HUDEP-2 (cell line): Measurements from ENCODE around the gene RBBP8NL.

Experiments
- DNase-seq, 76 experiments: peaks; one replicate each; lab custom pipeline; 2025; ENCODE audit not compliant: unreplicated experiment in 76 of 76; lab: John Stamatoyannopoulos, UW

RBBP8NL gene

GRCh38 chr20:62366370-62367135 is 60.8 kb downstream of the RBBP8NL start:
- DNase-seq: peak in 1 of 76 experiments; percentile 57

DNA sequence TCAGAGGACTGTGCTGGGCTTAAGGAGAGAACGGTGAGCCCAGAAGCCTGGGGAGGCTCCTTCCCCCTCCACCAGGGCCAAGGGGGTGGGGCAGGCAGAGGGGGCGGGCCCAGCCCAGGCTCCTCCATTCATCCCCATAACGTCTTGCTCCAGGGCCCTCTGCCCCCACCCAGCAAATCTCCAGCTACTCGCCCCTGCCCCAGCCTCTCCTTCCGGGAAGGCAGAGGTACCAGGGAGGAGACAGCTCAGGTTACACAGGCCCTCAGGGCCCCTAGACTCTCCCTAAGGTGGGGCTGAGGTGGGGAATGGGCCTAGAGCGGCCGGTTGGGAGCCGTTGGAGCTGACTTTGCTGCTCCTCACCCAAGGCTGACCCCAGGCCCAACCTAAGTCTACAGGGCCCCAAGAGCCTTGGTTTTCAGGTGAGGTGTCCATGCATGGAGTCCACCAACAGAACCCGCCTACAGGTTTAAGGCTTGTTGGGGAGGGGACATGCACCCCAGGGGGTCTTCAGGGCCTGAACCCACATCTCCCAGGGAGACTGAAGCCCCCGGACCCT is 61.4 kb downstream of the RBBP8NL start:
- peak in 17 of 76 experiments; percentile 11 to 51 (median 32) for DNase-seq

GRCh38 chr20:62364911-62365736 is 62.2 kb downstream of the RBBP8NL start:
- no peak for DNase-seq

- DNase-seq: no peak
Observed at GRCh38 chr20:62363920-62364851, 63.2 kb downstream of the RBBP8NL start.

DNA sequence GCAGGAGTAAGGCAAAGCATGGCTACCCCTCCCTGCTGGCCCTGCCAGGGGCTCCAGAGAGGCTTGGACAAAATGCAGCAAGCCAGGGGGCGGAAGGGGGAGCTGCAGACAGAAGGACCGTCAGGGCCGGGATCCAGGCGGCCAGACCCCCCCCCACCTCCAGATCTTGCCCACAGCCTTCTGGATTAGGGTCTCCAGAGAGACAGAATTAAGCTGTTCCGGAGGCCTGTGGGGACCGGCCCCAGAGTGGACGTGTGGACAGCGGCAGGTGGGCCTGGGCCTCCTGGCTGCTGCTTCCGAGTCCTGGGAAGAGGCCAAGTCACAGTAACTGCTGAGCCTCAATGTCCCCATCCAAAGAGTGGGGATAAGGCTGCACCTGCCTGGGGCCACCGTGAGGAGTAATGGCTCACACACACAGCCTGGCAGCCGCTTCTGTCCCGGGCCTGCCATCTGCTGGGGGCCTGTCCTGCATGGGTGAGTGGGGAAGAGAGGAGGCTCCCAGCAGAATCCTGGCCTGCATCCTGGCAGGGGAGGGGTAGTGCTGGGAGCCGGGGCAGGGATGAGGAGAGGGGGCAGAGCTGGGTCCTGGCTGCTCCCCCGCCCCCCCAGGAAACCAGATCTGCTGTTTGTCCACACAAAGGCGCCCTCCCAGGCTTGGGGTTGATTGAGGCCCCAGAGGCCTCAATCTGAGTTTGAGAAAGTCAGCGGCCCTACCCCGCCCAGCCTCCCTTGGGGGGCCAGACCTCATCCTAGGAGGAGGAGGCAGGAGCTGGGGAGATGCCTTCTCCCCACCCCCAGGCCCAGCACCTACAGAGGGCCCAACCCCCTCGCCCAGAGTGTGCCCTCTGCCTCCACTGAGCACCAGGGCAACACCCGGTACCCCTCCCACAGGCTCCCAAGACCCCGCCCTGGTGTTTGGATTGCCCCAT is 64.1 kb downstream of the RBBP8NL start:
- peak in 1 of 76 experiments; percentile 12 for DNase-seq

DNA sequence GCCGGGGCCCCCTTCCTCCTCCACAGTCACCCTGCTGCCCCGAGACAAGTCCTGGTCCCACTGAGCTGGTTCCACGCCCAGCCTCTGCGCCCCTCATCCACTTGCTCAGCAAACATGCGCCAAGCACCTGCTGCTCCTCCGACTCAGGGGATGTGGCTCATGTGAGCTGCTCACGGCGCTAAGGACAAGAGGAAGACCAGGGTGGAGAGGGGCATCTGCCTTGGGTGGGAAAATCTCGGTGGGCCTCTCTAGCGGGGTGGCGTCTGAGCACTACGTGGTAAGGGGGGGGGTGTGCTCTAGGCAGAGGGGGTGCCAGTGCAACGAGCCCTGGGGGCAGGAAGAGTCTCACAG is 64.8 kb downstream of the RBBP8NL start:
- no peak for DNase-seq

DNA sequence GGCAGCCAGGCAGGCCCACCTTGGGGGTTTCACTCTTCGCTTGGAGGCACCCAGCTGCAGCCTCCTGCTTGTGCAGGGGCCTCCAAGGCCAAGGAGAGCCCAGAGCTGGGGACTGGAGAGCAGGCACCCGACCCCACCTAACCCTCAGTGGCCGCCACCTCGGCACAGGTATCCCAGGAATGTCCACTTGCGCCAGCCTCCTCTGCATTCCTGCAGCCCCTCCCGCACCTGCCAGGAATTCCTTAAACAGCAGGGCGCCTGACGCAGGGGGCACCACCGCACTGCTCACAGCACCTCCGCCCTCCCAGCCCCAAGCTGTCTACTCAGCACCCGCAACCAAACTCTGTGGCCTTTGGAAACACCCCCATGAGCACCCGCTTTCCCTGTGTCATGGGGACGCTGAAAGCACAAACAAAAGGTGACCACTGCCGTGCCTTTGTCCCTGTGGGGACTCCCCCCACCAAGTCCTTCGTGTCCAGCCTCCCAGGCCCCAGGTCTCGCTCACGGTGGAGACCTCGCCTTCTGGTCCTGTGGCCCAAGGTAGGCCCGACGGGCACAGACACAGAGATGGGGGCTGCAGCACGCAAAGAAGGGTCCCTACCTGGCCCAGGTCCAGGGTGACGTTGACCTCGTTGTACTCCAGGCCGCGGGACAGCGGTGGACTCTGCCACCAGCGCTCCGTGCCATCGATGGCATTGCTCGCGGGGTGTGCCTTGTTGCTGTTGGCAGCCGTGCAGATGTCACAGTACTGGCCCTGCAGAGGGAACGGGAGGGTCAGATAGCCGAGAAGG is 65.3 kb downstream of the RBBP8NL start:
- no peak for DNase-seq

GRCh38 chr20:62360854-62361798 is 66.2 kb downstream of the RBBP8NL start:
- peak in 2 of 76 experiments; percentile 15 to 32 for DNase-seq
